Measurements from ENCODE around the gene MTERF4. TPM values are rescaled to one million over a fixed set of nuclear protein-coding genes. Genes with fewer than 3 reads are reported as not detected.

MTERF4 gene
- total and polyA plus RNA-seq, 2 of the 4 experiments (the other 2 are of a cell fraction): 26.6 to 33.3 TPM

DNA sequence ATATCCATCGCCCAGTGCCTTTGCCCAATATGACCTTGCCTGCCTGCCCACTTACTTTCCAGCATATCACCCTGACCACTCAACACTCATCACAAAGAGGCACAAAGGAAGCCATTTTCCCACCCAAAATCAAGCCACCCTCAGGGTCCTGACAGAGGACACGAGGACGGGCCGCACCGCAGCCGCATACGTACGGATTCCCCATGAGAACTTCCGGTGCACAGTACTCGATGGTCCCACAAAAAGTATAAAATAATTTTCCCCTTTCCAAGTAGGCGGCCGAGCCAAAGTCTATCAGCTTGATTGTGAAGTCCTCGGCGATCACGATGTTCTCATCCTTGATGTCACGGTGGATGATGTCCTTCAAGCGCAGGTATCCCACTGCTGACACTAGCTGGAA is 10.0 kb upstream of the MTERF4 start:
- Histone ChIP-seq H2BK20ac (ENCODE audit: low read depth, low read length) (no peak overlapping the region), H3K9me1 (ENCODE audit: insufficient read depth, low read length) (peaks cover 6% of the 10 kb centered on the region; the same call in 1 of the 2 replicates), H3K23ac (ENCODE audit: low read depth, low read length) (no peak overlapping the region), H2BK120ac (ENCODE audit: low read depth, low read length) (no peak overlapping the region), H3K4me3 (ENCODE audit: insufficient read depth, low read depth, low read length) (no peak overlapping the region), H2BK15ac (ENCODE audit: low read depth, low read length) (no peak overlapping the region), H3K27ac (ENCODE audit: insufficient read depth, low read length) (no peak overlapping the region), H3K4me1 (ENCODE audit: control insufficient read depth, insufficient read depth, low read length) (no peaks in the 10 kb centered on the region), H2BK5ac (ENCODE audit: low read depth, low read length, poor library complexity, severe bottlenecking) (no peak overlapping the region), H3K9me3 (ENCODE audit: control insufficient read depth, insufficient read depth, low read length) (no peaks in the 10 kb centered on the region), H3K79me1 (ENCODE audit: low read depth in 1 of 2, low read length in 2 of 2) (0 out of 4 replicates have a peak, but pooled peaks cover 0 to 2% of the 10 kb centered on the region in 2 experiments), H3K14ac (replicated peaks; ENCODE audit: low read depth, low read length) (no peak overlapping the region), H4K5ac (ENCODE audit: low read depth, low read length) (no peak overlapping the region), H3K9ac (ENCODE audit: low read depth, low read length) (no peak overlapping the region), H2AK9ac (replicated peaks; ENCODE audit: low read depth, low read length, poor library complexity) (no peak overlapping the region), H3K4me2 (ENCODE audit: low read depth, low read length) (no peak overlapping the region), H4K20me1 (ENCODE audit: insufficient read depth, low read length) (no peaks in the 10 kb centered on the region), H3K56ac (ENCODE audit: extremely low read depth, insufficient read depth, low read length) (no peak overlapping the region), H4K8ac (ENCODE audit: low read depth in 2 of 2, low read length in 2 of 2) (no peak overlapping the region), H3K36me3 (ENCODE audit: control insufficient read depth, insufficient read depth, low read length) (0 out of 2 replicates have a peak, but pooled peaks cover under 1% of the 10 kb centered on the region), H2AK5ac (ENCODE audit: low read depth, low read length) (no peak overlapping the region), H2AFZ (replicated peaks; ENCODE audit: low read length, poor library complexity) (no peak overlapping the region), H3K27me3 (ENCODE audit: control insufficient read depth, insufficient read depth, low read length) (no peaks in the 10 kb centered on the region), H3K4ac (ENCODE audit: low read depth, low read length) (no peak overlapping the region), H3K18ac (ENCODE audit: low read depth, low read length) (no peak overlapping the region), H4K91ac (ENCODE audit: insufficient read depth, low read depth, low read length) (no peak overlapping the region)
- ATAC-seq (ENCODE audit: low read depth): no peak
- WGBS, 2 experiments (ENCODE audit: extremely low coverage in 2 of 2, insufficient read length in 1 of 2): 89% methylated on average over 5 of the region's 17 CpGs; no CpG with 5 or more reads in 1 of the 2 experiments
- BruUV-seq (replicated peaks): no TSS peak
- TF ChIP-seq MXI1 (IDR thresholded peaks at IDR 0.05; ENCODE audit: borderline replicate concordance, low read depth, low read length) (no peak), CEBPB (IDR thresholded peaks at IDR 0.05; ENCODE audit: low read depth, low read length) (no peak), MAFK (IDR thresholded peaks at IDR 0.05; ENCODE audit: low read depth, low read length) (no peak), RFX5 (IDR thresholded peaks at IDR 0.05; ENCODE audit: low read depth, low read length) (no peak), POLR2A (IDR thresholded peaks at IDR 0.05; ENCODE audit: low read depth, low read length) (no peak), MAZ (IDR thresholded peaks at IDR 0.05; ENCODE audit: borderline replicate concordance, low read depth, low read length) (no peak)
- TF ChIP-seq, protein P1, sequence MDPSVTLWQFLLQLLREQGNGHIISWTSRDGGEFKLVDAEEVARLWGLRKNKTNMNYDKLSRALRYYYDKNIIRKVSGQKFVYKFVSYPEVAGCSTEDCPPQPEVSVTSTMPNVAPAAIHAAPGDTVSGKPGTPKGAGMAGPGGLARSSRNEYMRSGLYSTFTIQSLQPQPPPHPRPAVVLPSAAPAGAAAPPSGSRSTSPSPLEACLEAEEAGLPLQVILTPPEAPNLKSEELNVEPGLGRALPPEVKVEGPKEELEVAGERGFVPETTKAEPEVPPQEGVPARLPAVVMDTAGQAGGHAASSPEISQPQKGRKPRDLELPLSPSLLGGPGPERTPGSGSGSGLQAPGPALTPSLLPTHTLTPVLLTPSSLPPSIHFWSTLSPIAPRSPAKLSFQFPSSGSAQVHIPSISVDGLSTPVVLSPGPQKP (IDR thresholded peaks at IDR 0.05; ENCODE audit: borderline replicate concordance, low read depth, low read length): no peak
- no peak for DNase-seq
- in situ Hi-C loops (cut with MboI; ENCODE audit: low sequenced_read_pairs): no loop called here
- ChIA-PET POLR2A (ENCODE audit: unreplicated experiment) (no interaction called here), CTCF (no interaction called here)
- dilution Hi-C loops (cut with HindIII; ENCODE audit: low sequenced_read_pairs, unreplicated experiment): no loop called here
- intact Hi-C loops (cut with micrococcal nuclease): no loop called here

All from IMR-90 (cell line).